ENCODE measurements around the gene CROCC2.
A peak's percentile ranks its signal among the peaks of the same experiment; 100 is the strongest.

The CROCC2 gene

DNA sequence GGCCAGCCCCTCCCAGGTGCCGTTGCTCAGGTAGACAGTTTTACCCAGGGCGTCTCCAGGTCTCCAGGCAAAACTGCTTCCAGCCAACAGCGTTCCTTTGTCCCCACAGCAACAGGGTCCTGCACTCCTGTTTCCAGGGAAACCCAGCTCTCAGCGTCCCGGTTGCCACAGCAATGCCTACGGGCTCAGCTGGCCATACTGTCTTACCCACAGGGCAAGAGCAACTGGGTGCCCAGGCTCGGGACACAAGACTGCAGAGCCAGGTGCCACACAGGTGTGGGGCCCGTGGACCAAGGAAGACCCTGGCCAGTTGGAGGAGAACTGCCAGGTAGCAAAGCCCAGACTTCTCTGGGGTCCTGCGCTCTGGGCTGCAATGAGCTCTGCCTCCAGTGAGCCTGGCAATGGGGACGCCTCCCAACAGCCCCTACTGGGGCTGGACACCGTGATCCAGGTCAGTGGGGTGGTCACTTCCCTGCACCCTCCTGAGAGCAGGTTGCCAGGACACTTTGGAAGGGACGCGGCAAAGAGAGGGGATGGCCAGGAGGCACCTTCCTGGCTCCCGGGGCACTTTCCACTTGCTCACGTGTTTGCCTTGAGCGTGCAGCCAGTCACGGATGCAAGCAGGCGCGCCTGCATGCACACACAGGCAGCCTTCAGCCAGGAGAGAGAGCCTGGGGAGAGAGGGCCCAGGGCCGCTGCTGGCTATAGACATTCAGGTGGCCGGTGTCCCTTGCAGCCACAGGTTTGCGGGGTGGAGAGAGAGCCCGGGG lies at the start of gene CROCC2:
Gene CROCC2 (plus strand): TSS at position 196 of the 770 bp plus-strand sequence. CDS start 178 bp downstream, at position 374.
- DNase-seq, result no peak

DNA sequence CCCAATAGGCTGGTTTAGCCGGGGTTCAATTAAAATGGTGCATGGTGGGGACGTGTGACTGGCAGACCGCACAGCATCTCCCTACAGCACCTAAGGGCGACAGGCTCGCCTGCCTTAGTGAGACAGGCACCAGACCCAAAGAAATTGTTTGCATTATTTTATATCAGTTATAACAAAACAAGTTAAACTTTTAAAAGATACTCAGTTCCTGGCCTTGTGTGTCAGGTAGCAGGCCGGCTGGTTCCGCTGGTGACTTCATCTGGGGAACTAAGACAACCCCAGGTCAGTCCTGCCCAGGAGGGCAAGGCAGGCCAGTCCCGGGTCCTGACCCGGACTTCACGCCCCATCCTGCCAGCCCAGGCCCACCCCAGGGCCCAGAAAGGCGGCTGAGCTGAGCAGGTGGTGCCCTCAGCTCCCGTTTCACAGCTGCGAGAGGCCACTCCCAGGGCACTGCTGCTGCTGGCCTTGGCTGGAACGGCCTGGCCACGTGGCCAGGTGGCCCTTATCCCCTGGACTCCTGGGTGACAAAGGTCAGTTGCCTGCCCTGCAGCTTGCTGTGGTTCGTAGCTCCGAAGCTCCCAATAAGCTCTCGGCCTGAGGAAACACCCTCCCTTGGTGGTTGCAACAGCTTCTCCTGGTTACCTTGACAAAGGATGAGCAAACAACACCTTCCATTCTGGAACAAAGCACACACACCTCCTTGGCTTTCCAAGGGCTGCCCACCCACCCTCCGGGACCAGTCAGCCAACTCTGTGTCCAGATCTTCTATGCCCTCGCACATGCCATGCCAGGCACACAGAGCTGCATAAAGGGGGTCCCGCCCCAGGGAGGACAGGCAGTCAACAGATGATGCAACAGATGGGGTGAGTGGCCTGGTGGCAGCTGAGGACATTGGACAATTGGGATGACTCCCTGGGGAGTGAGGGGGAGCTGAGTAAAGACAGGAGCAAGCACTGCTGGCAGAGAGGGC lies 48.8 kb upstream of the CROCC2 start:
- DNase-seq, result no peak

DNA sequence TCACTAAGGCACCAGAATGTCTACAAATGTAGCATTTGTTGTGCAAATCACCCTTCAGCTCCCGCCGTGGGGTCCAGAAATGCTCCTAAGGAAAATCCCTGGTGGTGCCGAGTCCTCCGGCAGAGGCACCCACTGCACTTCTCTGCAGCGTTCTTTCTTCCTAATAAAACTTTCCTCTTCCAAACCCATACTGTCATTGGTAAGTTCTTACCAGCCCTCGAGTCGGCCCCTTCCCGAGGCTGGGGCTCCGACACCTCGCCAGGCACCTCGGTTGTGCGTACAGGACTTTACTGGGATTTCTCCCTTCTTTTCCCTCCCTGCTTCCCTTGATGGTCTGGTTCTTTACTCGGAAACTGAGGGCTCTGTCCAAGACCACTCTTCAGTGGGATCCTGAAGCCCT lies 47.8 kb upstream of the CROCC2 start:
- peak; percentile 6 for DNase-seq

DNA sequence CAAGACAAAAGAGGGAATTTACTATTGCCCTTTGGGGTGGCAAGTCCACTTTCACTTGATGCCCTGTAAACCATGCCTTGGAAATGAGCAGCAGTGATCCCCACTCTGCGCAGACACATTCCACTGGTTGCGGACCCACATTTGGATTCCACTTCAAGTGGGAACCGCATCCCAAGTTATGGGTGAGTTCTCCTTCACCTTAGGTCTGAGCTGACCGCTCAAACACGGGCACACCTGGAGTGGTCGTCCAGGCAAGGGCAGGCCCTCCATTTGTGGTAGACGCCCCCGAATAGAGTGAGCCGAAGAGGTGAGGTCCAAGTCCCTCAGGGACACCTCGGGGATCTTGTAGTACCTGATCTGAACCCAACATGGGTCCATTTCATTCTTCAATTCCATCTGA lies 47.3 kb upstream of the CROCC2 start:
- DNase-seq, result no peak

DNA sequence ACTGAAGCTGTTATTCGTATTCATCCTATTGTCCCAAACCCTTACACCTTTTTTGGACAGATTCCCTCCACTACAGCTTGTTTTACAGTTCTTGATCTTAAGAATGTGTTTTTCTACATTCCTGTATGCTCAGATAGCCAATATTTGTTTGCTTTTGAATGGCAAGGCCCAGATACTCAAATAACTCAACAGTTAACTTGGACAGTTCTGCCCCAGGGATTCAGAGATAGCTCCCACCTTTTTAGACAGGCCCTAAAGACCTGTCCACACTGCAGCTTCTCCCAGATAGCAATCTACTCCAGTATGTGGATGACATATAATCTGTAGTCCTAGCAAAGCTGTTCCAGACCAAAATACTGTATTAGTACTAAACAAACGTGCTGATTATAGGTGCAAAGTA lies 44.6 kb upstream of the CROCC2 start:
- DNase-seq, result peak; percentile 1

GRCh38 chr2:240864475-240864874 lies 41.7 kb upstream of the CROCC2 start:
- DNase-seq, result no peak

- DNase-seq, result no peak
Observed at GRCh38 chr2:240865391-240865790, 40.7 kb upstream of the CROCC2 start.

GRCh38 chr2:240868286-240869108 lies 37.6 kb upstream of the CROCC2 start, which contains the start of gene AGXT:
TSS of gene AGXT (plus strand) at chr2:240868824. CDS start at chr2:240868866, 42 bp downstream.
- no peak for DNase-seq

DNA sequence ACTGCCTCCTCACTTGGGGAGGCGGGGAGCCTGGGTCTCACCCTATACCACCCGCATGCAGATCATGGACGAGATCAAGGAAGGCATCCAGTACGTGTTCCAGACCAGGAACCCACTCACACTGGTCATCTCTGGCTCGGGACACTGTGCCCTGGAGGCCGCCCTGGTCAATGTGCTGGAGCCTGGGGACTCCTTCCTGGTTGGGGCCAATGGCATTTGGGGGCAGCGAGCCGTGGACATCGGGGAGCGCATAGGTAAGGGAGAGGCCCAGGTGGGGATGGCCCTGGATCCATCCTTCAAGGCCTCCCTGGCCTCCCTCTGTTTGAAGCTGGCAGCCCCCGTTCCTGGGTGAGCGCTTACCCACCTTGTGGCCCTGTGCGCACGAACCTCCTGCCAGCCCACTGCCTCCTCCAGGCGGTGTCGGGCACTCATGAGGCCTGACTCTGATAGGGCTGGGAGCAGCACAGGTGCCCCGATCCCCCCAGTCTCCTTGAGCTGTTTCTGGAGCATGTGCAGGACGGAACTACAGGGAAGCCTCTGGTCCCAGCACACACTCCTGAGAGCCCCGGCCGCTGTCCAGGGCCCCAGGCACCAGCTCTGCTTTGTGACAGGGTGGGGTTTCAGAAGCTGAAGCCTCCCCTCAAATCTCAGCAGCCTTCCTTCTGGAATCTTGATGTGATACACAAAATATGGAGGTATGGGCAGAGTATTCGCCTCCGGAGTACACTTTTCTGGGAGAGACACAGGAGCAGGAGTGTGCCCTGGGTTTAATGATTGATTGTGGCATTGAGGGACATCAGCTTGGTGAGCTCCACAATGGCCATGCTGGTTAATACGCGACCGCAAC lies 36.8 kb upstream of the CROCC2 start:
- DNase-seq, result no peak

GRCh38 chr2:240869956-240870875 lies 35.9 kb upstream of the CROCC2 start:
- DNase-seq, result no peak

- DNase-seq, result no peak
Observed at GRCh38 chr2:240871071-240871958, 34.8 kb upstream of the CROCC2 start.

DNA sequence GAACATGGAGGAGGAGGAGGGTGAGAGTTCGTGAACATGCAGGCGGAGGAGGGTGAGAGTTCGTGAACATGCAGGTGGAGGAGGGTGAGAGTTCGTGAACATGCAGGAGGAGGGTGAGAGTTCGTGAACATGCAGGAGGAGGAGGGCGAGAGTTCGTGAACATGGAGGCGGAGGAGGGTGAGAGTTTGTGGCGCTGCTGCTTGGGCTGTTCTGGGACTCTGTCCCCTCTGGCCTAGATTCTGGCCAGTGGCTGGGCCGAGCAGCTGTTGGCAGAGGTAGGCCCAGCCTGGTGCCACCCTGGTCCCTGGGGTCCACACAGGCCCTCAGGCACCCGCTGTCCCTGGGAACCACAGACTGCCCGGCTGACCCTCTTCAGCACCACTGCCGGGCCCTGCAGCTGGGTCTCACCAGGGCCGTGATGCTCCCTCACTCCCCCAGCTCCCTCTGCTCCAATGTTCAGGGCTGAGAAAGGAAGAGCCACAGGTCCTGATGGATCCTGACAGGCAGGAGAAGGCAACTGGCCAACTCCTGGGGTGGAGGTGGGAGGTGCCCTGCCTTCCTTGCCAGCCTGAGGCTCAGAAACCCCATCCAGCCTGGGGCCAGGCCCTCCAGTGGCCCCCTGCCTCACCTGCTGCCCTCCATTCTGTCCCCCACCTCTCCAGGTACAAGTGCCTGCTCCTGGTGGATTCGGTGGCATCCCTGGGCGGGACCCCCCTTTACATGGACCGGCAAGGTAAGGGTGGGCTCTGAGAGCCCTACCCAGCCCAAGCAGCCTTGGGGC lies 33.6 kb upstream of the CROCC2 start:
- no peak for DNase-seq

- DNase-seq, result no peak
Observed at GRCh38 chr2:240873098-240873788, 32.9 kb upstream of the CROCC2 start.

- DNase-seq, result no peak
Observed at GRCh38 chr2:240873805-240874714, 32.1 kb upstream of the CROCC2 start.

DNA sequence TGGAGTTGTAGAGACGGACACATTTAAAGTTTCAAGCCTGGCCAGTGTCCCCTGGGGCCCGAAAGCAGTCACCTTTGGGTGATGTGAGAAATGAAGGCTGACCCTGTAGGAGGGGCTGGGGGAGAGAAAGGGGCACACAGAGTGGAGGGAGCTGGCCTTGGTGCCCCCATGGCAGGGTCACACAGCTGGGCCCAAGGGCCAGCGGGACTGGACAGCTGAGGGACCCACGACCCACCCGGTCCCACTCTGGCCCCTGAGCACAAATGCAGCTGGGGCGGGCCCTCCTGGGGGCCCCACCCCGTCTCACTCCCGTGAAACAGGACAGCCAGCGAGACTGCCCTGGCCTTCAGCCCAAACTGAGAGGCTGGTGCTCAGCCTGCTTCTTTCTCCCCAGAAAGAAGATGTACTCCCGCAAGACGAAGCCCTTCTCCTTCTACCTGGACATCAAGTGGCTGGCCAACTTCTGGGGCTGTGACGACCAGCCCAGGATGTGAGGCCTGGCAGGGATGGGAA lies 31.4 kb upstream of the CROCC2 start:
- DNase-seq, result no peak

GRCh38 chr2:240875228-240876034 lies 30.7 kb upstream of the CROCC2 start:
- no peak for DNase-seq

Measured in right forelimb (tissue), 1 donor.